BJ (cell line): Measurements from ENCODE around the gene MISP. TPM values are rescaled to one million over a fixed set of nuclear protein-coding genes. Genes with fewer than 3 reads are reported as not detected.

Experiments used
- CTCF ChIA-PET: fragments of 350-600 bp; formaldehyde crosslinking; extraction: SDS; loops from one replicate; lab custom pipeline; 2021; ENCODE audit warnings: antibody characterized with exemption, inconsistent platforms; lab: Yijun Ruan, JAX
- POLR2A ChIA-PET: fragments of 300-600 bp; sonication (Branson Sonifier 250); formaldehyde crosslinking; extraction: SDS; loops from one replicate; lab custom pipeline; 2021; ENCODE audit warnings: antibody characterized with exemption; lab: Charles Lee
- DNase-seq: peaks from one replicate; pipeline ENCODE4 v3.0.0-alpha.2; 2011; ENCODE audit warnings: low read depth
- H3K27me3 ChIP-seq: 2 replicates; pipeline ENCODE4 v1.6.0; 2011; ENCODE audit warnings: low read length; ENCODE audit not compliant: control insufficient read depth, insufficient read depth
- H3K36me3 ChIP-seq: 2 replicates; pipeline ENCODE4 v1.5.1; 2011; ENCODE audit warnings: low read length; ENCODE audit not compliant: control insufficient read depth, insufficient read depth
- H3K4me3 ChIP-seq: 2 replicates; pipeline ENCODE4 v1.5.1; 2011; ENCODE audit warnings: low read depth, mild to moderate bottlenecking, control low read depth, low read length
- polyA plus RNA-seq: library from polyadenylated mRNA; depleted of rRNA; stranded (reverse); fragments of >200 nt; gene quantifications from 2 replicates; pipeline ENCODE4 v1.2.3, GENCODE V29; 2011; rRNA removed
- small RNA-seq: library from RNA; depleted of rRNA; stranded (forward); fragments of <200 nt; gene quantifications from one replicate; pipeline ENCODE3, GENCODE V24; 2012; ENCODE audit warnings: low replicate concordance, low read depth; ENCODE audit not compliant: insufficient read length
- TF ChIP-seq, protein P1 (sequence below): IDR thresholded peaks from 2 replicates; pipeline ENCODE4 v1.5.1; 2011; ENCODE audit warnings: low read depth, mild to moderate bottlenecking, control low read depth, inconsistent platforms, low read length, moderate library complexity; ENCODE audit not compliant: insufficient read depth

Gene MISP
- polyA plus RNA-seq, 1 experiment, result 0.06 TPM

DNA sequence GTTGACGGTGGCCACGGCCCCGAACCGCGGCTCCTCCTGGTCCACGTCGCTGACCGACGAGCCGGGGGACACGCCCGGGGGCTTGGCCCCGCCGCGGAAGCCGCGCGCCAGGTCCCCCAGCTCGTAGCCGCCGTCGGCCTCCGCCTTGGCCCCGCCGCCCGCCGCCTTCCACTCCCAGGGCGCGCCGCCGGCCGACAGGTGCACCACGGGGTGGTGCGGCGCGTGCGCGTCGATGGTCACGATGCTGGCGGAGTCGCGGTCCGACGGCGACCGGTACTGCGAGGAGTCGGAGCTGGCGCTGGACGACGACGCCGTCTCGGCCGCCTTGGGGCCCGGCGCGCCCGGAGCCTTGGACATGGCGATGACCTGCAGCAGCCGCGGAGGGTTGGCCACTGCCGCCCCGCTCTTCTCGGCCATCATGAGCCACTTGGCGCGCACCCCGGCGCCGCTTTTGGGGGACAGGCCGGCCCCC is 61.9 kb downstream of the MISP start:
- Histone ChIP-seq H3K4me3 (no peak overlapping the region), H3K36me3 (peaks cover 23% of the 10 kb centered on the region), H3K27me3 (no peaks in the 10 kb centered on the region)
- POLR2A ChIA-PET, result no interaction called here
- no peak for DNase-seq
- CTCF ChIA-PET, result no interaction called here
- TF ChIP-seq, protein P1, sequence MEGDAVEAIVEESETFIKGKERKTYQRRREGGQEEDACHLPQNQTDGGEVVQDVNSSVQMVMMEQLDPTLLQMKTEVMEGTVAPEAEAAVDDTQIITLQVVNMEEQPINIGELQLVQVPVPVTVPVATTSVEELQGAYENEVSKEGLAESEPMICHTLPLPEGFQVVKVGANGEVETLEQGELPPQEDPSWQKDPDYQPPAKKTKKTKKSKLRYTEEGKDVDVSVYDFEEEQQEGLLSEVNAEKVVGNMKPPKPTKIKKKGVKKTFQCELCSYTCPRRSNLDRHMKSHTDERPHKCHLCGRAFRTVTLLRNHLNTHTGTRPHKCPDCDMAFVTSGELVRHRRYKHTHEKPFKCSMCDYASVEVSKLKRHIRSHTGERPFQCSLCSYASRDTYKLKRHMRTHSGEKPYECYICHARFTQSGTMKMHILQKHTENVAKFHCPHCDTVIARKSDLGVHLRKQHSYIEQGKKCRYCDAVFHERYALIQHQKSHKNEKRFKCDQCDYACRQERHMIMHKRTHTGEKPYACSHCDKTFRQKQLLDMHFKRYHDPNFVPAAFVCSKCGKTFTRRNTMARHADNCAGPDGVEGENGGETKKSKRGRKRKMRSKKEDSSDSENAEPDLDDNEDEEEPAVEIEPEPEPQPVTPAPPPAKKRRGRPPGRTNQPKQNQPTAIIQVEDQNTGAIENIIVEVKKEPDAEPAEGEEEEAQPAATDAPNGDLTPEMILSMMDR, result no peak

DNA sequence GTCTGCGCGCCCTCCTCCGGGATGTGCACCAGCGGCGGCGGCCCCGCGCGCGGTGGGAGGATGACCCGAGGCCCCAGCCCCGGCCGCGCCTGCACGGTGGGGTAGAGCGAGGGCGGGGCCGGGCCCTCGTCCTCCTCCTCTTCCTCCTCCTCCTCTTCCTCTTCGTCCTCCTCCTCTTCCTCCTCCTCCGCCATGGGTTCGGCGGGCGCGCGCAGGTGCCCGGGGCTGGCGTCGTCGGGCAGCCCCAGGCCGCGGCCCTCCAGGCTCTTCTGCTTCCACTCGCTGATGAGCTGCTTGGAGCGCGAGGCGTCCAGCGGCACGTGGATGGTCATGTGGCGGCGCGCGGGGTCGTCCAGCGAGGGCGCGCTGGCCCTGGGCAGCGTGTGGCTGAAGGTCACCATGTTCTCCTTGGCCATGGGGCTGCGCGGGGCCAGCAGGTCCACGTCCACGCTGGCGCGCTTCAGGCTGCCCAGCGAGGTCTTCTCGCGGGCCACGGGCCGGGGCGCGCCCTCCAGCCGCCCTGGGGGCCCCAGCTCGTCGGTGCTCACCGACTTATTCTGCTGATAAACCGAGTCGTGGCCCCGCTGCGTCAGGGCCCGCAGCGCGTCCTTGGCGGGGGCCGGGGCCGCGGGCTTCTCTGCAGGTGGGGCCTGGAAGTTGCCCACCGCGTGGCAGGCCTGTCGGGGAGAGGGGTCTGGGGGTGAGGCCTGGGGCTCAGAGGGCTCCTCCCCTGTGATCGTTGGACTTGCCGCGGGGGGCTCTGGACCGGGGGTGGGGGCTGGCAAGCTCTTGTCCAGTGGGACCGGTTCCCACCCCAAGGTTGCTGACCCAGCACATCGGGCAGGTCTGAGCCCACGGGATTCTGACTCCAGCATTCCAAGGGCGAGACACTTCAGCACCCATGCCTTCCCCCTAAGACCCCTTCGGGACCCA is 62.6 kb downstream of the MISP start:
- Histone ChIP-seq H3K36me3 (peaks cover 19% of the 10 kb centered on the region), H3K4me3 (no peak overlapping the region), H3K27me3 (no peaks in the 10 kb centered on the region)
- no peak for DNase-seq
- ChIA-PET CTCF (no interaction called here), POLR2A (no interaction called here)
- TF ChIP-seq, protein P1, result no peak

Small RNAs within 50 kb of the gene (small RNA-seq; reads per million reads assigned to genes)
- not detected for gene MIR3187

Other genes starting within 250 kb of the MISP start
- 4.5 and 6.8 TPM in 2 replicates for gene TPGS1, start 243.6 kb upstream of the MISP start, polyA plus RNA-seq
- gene CDC34, start 219.4 kb upstream of the MISP start, polyA plus RNA-seq, result 49.1 and 75.2 TPM in 2 replicates
- gene GZMM, start 207.1 kb upstream of the MISP start, polyA plus RNA-seq, result not detected in 2 replicates
- gene BSG, start 178.5 kb upstream of the MISP start, polyA plus RNA-seq, result 579 and 1,176 TPM in 2 replicates
- gene HCN2, start 161.2 kb upstream of the MISP start, polyA plus RNA-seq, result 0.83 and 1.5 TPM in 2 replicates
- gene POLRMT, start 117.6 kb upstream of the MISP start, polyA plus RNA-seq, result 21.9 and 38.6 TPM in 2 replicates
- gene FGF22, start 111.2 kb upstream of the MISP start, polyA plus RNA-seq, result 0.05 TPM in 1 of 2 replicates, not detected in the other
- gene RNF126, start 87.9 kb upstream of the MISP start, polyA plus RNA-seq, result 2.7 and 2.9 TPM in 2 replicates
- 62.5 and 83.2 TPM in 2 replicates for gene FSTL3, start 74.7 kb upstream of the MISP start, polyA plus RNA-seq
- gene PRSS57, start 55.7 kb upstream of the MISP start, polyA plus RNA-seq, result not detected in 2 replicates
- 1.1 and 1.2 TPM in 2 replicates for gene PALM, start 42.2 kb upstream of the MISP start, polyA plus RNA-seq
- 137 and 328 TPM in 2 replicates for gene PTBP1, start 46.3 kb downstream of the MISP start, polyA plus RNA-seq
- 0.56 and 1.1 TPM in 2 replicates for gene PLPPR3, start 70.8 kb downstream of the MISP start, polyA plus RNA-seq
- gene AZU1, start 76.7 kb downstream of the MISP start, polyA plus RNA-seq, result 0.07 TPM in 1 of 2 replicates, not detected in the other
- not detected in 2 replicates for gene PRTN3, start 89.9 kb downstream of the MISP start, polyA plus RNA-seq
- gene ELANE, start 101.2 kb downstream of the MISP start, polyA plus RNA-seq, result 0.10 and 0.12 TPM in 2 replicates
- gene CFD, start 108.6 kb downstream of the MISP start, polyA plus RNA-seq, result 0.70 and 0.77 TPM in 2 replicates
- 21.5 and 39.8 TPM in 2 replicates for gene MED16, start 142.1 kb downstream of the MISP start, polyA plus RNA-seq
- gene RNU6-9, start 142.4 kb downstream of the MISP start, polyA plus RNA-seq, result not detected in 2 replicates
- gene R3HDM4, start 162.1 kb downstream of the MISP start, polyA plus RNA-seq, result 35.3 and 46.6 TPM in 2 replicates
- not detected in 2 replicates for gene KISS1R, start 166.2 kb downstream of the MISP start, polyA plus RNA-seq
- 10.7 and 17.4 TPM in 2 replicates for gene ARID3A, start 174.9 kb downstream of the MISP start, polyA plus RNA-seq
- gene WDR18, start 233.2 kb downstream of the MISP start, polyA plus RNA-seq, result 28.1 and 44.3 TPM in 2 replicates
- gene GRIN3B, start 249.3 kb downstream of the MISP start, polyA plus RNA-seq, result 0.28 and 0.32 TPM in 2 replicates